HG03432 (cell line): Measurements from ENCODE around the gene GRIN2A.

Source experiments
- ATAC-seq: cut with Tn5 transposase; IDR thresholded peaks from one replicate; pipeline ENCODE4 v1.9.1; 2021; ENCODE audit warnings: mild to moderate bottlenecking, moderate library complexity; ENCODE audit not compliant: unreplicated experiment

Gene GRIN2A

DNA sequence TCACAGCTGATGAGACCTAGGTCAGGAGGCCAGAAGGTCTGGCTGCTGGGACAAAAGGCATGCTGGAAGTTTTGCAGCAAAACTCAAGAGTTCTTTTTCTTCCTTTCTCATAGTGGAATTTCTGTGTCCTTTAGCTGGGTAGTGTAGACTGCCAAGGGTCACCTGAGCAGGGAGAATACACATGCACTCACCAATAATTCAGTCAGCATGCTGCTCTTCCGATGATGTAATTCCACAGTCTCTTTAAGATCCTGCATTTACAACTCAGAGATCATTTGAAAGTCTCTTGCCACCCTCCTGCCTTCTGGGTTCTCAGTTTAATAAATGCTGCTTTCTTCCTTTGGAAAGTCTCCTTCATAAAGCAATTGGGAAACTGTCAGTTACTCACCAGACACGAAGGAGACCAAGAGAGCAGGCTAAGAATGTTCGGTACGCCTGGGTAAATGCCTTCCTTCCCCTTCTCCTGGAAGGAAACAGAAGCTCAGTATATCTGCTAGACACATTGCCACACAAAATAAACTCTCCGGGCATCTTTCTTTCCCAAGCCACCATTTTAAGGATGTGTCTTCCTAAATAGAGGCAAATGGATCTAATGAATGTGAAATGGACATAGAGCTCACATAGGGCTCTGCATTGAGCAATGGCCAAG is 473.1 kb downstream of the GRIN2A start:
- no peak for ATAC-seq

DNA sequence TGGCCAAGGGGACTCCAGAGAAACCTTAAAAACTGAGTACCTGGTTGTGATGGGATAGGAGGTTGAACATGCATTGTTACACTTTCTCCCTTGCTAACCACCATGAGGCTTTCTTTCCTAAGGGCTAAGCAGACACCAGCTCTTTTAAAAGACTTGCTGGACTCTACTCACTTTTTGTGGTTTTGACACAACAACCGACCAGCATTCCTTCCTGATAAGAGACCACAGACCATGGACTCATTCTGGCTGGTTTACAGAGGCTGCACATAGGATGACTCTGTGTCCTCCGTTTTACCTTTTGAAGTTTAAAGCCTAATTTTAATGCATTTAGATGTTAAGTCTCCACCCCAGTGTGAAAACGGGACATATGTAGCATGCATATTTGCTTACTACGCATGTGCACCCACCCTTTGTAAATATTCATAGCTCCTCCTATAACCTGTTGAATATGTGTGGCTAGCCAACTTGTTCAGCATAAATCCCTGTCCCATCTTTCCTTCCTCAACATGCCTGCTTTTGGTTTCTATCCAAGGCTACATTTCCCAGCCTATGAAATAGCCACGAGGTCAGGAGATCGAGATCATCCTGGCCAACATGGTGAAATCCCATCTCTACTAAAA is 475.9 kb downstream of the GRIN2A start:
- ATAC-seq = no peak

DNA sequence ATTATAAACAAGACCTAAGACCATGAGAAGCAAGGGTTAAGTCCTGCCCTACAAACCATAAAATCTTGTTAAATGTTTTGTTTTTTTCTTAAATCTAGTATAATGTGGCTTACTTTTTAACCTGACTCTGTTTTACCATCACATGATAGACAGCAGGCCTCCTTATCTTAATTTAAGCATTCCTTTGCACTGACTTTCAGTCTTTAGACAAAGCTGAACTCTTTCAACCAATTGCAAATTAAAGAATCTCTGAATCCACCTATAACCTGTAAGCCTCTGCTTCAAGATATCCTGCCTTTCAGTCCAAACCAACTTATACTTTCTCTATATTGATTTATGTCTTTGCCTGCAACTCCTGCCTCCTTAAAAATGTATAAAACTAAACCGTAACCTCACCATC is 478.5 kb downstream of the GRIN2A start:
- ATAC-seq = no peak
